Urothelium cell line (cell line): ENCODE results near the gene GRIA1.

Experiments used
- DNase-seq: peaks from one replicate; pipeline ENCODE4 v3.0.0; 2011; ENCODE audit warnings: low spot score, mixed read lengths
- FAIRE-seq: peaks from 2 replicates; lab custom pipeline; 2011; peaks lifted over from hg19 to GRCh38; lab: Jason Lieb, UNC

Gene GRIA1

GRCh38 chr5:153654504-153655200, 164.2 kb downstream of the GRIA1 start:
- DNase-seq (no peak), FAIRE-seq (no peak)

- no peak for FAIRE-seq
- DNase-seq, result no peak
These were observed 164.7 kb downstream of the GRIA1 start for GRCh38 chr5:153655201-153655510.

DNA sequence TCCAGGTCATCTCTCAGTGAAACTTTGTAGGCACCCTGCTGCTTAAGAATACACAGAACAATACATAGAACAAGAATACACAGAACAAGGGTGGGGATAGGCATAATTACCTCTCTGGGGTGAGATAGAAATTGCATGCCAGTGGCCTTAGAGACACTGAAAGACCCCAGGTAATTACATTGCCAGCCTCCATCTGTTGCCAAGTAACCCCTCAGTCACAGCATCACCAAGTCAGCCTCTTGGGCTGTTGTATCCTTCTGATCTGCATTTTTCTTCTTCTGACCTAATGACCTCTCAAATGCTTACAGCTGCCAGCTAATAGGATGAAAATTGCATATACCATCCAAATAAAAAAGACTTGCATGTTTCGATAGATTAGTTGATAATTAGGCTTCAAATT, 167.7 kb downstream of the GRIA1 start:
- no peak for FAIRE-seq
- no peak for DNase-seq

GRCh38 chr5:153658606-153659005, 168.1 kb downstream of the GRIA1 start:
- no peak for FAIRE-seq
- no peak for DNase-seq

DNA sequence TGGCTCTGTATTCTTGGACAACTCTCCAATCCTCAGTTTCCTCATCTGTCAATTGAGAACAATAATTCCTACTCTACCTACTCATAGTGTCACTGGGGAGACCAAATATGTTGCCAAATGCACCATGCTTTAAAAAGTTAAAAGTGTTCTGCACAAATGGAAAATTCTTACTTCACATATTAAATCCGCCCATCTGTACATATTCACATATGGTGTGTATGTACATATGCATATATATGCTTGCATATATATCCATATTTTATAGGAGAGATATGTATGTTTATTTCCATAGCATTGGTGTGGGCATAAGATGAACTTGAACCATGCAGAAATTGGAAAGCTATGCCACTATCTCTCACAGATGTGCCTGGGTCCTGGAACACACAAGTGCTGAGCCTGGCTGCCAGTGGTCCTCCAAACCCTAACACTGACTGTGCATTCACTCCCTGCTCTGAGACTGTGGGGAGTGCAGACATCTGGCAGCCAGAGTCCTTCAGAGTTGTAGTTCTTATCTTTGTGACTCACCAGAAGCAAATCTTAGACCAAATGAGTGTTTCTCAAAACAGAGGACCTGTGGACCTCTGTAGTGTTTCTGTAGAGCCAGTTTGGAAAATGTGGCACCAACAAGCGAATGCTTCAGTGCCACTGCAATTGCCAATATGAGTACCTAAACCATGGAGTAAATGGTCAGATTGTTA, 168.7 kb downstream of the GRIA1 start:
- FAIRE-seq (no peak), DNase-seq (no peak)

DNA sequence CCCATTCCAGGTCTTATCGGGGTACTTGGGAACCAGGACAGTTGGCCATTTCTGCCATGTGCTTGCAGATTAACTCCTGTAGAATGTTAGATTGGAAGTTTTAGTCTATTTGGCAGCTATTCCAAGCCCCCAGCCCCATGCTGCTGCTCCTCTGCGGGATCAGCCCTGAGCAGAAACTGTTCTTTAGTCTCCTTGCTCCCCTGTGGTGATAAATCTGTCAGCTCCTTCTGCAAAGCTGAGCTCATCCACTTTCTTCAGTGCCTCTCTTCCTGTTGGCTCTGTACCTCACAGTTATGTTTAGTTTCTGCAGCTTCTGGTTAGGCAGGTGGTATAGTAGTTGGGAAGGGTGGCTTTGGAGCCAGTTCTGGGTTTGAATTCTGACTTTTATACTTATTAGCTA, 170.4 kb downstream of the GRIA1 start:
- DNase-seq (no peak), FAIRE-seq (no peak)

DNA sequence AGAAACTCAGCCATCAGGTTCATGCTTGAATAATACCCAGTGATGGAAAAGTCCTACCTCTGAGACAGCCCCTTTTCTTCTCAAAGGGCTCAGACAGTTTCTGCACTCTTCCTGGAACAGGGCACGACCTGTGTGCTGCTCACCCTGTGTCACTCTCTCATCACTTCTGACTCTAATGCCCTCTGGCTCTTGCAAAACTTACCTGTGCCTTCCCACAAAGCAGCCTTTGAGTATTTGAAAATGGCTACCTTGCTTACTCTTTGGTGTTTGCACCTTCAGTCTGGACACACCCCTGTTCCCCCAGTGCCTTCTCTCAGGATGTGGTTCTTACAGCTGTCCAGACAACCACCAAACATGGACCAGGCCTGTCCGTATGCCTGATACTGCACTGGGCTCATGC, 171.4 kb downstream of the GRIA1 start:
- FAIRE-seq (no peak), DNase-seq (no peak)

DNA sequence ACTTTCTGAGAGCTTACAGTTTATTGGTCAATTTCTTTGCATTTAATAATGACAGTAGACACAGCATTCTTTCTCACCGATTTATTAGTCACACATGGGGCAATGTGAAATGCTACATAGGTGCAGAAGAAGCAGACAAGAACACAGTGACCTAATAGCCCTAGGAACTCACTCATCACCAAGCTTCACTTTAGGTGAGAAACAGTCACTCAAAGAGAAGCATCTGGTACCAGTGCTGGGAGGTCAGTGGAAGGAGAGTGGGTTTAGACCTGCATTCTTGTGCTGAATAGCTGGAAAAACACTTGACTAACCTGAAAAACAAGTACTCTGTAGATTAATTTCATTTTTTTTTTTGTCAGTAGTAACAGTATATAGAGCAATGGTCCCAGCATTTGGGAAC, 179.6 kb downstream of the GRIA1 start:
- DNase-seq (no peak), FAIRE-seq (no peak)

- no peak for FAIRE-seq
- no peak for DNase-seq
These were observed 181.3 kb downstream of the GRIA1 start for GRCh38 chr5:153671653-153672346.

DNA sequence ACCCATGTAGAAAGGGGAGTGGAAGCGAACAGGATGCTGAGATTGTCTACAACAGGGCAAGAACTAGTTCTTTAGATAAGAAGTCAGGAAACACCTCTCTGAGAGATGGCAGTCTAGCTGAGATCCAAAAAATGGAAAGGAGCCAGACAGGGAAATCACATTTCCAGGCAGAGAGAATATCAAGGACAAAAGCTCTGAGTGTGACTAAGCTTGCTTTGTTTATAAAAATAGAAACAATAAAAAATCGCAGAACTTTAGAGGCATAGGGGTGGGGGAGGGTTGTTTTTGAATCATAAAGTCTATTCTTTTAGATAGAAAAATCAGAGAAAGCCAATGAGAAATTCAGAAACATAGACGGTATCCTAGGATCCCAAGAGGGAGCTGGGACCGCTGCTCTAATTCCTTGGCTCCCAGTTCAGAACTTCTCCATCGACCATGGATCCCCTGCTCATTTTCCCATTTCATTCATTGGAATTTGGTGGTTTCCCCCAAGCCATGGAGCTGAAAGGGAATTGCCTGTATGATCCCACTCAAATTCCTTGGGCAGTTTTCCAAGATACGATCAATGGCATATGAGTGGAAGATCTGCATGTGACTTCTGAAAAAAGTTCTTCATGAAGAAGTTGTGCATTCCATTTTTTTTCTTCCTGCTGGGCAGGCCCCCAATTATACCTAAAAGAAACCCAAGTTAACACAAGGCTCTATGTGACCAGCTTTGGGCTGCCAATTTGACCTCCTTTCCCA, 182.0 kb downstream of the GRIA1 start:
- DNase-seq, result peak; percentile 25
- no peak for FAIRE-seq

- no peak for DNase-seq
- FAIRE-seq, result no peak
These were observed 183.9 kb downstream of the GRIA1 start for GRCh38 chr5:153674356-153674755.

GRCh38 chr5:153676406-153676805, 185.9 kb downstream of the GRIA1 start:
- FAIRE-seq, result no peak
- no peak for DNase-seq

- DNase-seq (no peak), FAIRE-seq (no peak)
These were observed 186.4 kb downstream of the GRIA1 start for GRCh38 chr5:153676821-153677220.

GRCh38 chr5:153678617-153679329, 188.3 kb downstream of the GRIA1 start:
- DNase-seq (peak; percentile 19), FAIRE-seq (no peak)

DNA sequence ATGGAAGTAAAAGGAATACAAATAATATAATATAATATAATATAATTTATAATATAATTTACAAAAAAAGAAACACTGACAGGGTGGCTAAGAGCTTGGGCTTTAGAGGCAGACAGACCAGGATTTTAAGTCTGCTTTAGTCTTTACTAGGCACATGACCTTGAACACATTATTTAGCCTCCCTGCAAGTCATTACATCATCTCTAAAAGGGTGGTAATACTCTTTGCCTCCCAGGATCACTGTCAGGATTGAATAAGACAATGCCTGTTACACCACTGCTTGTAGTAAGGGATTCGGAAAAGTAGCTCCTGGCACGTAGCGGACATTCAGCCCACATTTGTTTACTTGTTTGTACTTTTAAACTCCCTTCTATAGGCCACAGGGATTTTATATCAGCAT, 199.8 kb downstream of the GRIA1 start:
- FAIRE-seq, result no peak
- DNase-seq, result no peak

DNA sequence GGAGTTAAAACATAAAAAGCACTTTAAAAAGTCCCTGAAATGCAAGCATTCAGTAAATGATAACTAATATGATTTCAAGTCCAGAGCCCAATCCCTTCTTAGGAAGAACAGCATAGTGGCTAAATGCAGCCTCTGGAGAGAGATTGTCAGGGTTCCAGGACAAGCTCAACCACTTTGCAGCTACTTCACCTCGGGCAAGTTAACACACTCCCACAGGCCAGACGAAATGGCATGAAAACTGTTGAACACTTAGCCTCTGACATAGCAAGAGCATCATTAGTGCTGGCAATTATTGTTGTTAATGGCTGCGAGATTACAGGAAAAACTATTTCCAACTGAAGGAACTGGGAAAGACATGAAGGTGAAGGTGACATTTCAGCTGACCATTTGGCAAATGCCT, 205.8 kb downstream of the GRIA1 start:
- FAIRE-seq (no peak), DNase-seq (no peak)

GRCh38 chr5:153699035-153699434, 208.6 kb downstream of the GRIA1 start:
- no peak for FAIRE-seq

GRCh38 chr5:153700940-153701339, 210.5 kb downstream of the GRIA1 start:
- peak; percentile 51 for DNase-seq
- peak; percentile 46 for FAIRE-seq

More at GRCh38 chr5:153699035-153699434, 208.6 kb downstream of the GRIA1 start:
- DNase-seq, result peak; percentile 38

GRCh38 chr5:153702265-153702664, 211.8 kb downstream of the GRIA1 start:
- FAIRE-seq (no peak), DNase-seq (no peak)

DNA sequence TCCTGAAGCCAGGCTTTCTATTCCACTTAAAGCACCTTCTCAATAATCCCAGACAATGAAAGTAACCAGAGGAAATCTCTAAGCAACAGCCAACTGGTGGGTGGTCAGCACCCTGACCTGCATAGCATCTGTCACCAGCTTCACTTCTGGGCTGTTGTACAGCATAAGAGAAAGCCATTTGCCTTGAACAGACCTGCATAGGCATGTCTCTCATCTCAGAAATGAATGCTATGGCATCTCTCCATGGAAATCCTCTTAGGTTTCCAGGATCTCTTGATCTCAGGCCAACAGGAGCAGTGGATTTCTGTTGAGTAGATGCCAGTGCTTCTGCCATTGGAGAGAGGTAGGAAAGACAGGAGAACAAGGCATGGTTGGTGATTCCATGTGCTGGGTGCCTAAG, 213.6 kb downstream of the GRIA1 start:
- no peak for FAIRE-seq
- DNase-seq, result no peak

DNA sequence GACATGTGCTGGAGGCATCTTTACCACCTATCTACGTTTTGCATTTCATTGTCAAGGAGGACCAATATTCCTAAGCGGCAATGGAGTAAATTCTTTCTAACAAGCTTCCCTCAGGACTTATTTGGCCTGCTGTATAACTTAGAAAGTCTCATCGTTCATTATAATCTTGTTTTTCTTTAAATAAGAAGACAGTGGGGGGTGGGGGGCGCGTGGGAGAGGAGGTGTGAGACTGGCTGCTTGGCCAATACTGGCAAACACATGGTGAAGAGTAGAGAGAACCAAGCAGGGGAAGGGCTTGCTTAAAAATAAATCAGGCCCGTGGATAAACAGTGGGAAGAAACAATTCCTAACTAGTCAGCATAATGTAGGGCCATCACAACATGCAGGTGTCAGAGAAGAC, 217.2 kb downstream of the GRIA1 start:
- no peak for DNase-seq
- FAIRE-seq, result no peak
